ENCODE measurements around the gene SAP30BP.

The SAP30BP gene

GRCh38 chr17:75751676-75752404 is 84.7 kb downstream of the SAP30BP start:
- DNase-seq (ENCODE audit: low read depth), result no peak
- no peak overlapping the region for H3K4me3 ChIP-seq (ENCODE audit: low read depth, low read length)
- no peak for TF ChIP-seq CTCF (IDR thresholded peaks at IDR 0.05; ENCODE audit: control insufficient read depth, extremely low read depth, insufficient read depth)

GRCh38 chr17:75752405-75752709 is 85.2 kb downstream of the SAP30BP start:
- DNase-seq (ENCODE audit: low read depth), result no peak
- H3K4me3 ChIP-seq (ENCODE audit: low read depth, low read length), result no peak overlapping the region
- TF ChIP-seq CTCF (IDR thresholded peaks at IDR 0.05; ENCODE audit: control insufficient read depth, extremely low read depth, insufficient read depth), result no peak

- DNase-seq (ENCODE audit: low read depth), result no peak
These were observed 85.8 kb downstream of the SAP30BP start for GRCh38 chr17:75752802-75753513.

GRCh38 chr17:75753514-75754377 is 86.6 kb downstream of the SAP30BP start:
- TF ChIP-seq CTCF (IDR thresholded peaks at IDR 0.05; ENCODE audit: control insufficient read depth, extremely low read depth, insufficient read depth), result no peak
- DNase-seq (ENCODE audit: low read depth), result no peak
- no peak overlapping the region for H3K4me3 ChIP-seq (ENCODE audit: low read depth, low read length)

More at GRCh38 chr17:75752802-75753513, 85.8 kb downstream of the SAP30BP start:
- TF ChIP-seq CTCF (IDR thresholded peaks at IDR 0.05; ENCODE audit: control insufficient read depth, extremely low read depth, insufficient read depth), result 0 out of 2 replicates have a peak, but pooled peaks have one; percentile 3
- no peak overlapping the region for H3K4me3 ChIP-seq (ENCODE audit: low read depth, low read length)

GRCh38 chr17:75754378-75755204 is 87.5 kb downstream of the SAP30BP start:
- TF ChIP-seq CTCF (IDR thresholded peaks at IDR 0.05; ENCODE audit: control insufficient read depth, extremely low read depth, insufficient read depth), result no peak
- no peak overlapping the region for H3K4me3 ChIP-seq (ENCODE audit: low read depth, low read length)
- DNase-seq (ENCODE audit: low read depth), result no peak

GRCh38 chr17:75755205-75755901 is 88.2 kb downstream of the SAP30BP start:
- no peak for DNase-seq (ENCODE audit: low read depth)
- no peak overlapping the region for H3K4me3 ChIP-seq (ENCODE audit: low read depth, low read length)
- TF ChIP-seq CTCF (IDR thresholded peaks at IDR 0.05; ENCODE audit: control insufficient read depth, extremely low read depth, insufficient read depth), result no peak

All from LNCaP clone FGC (cell line).